ACC112 (cell line): ENCODE results near the gene CDH22.

Experiments used
- H2AFZ ChIP-seq: fragments of 200-600 bp; sonication (generic); one replicate; pipeline ENCODE4 v1.6.0; 2017; ENCODE audit warnings: antibody characterized with exemption, low read length; ENCODE audit not compliant: unreplicated experiment
- H3K27ac ChIP-seq: fragments of 200-600 bp; sonication (generic); 2 replicates; pipeline ENCODE4 v1.5.1; 2014; ENCODE audit warnings: low read depth, mild to moderate bottlenecking, antibody characterized with exemption, low read length, moderate library complexity
- H3K27me3 ChIP-seq: fragments of 200-600 bp; sonication (generic); 2 replicates; pipeline ENCODE4 v1.6.1; 2014; ENCODE audit warnings: mild to moderate bottlenecking, antibody characterized with exemption, low read length, moderate library complexity, mixed read lengths; ENCODE audit not compliant: insufficient read depth
- H3K36me3 ChIP-seq: fragments of 200-600 bp; sonication (generic); 2 replicates; pipeline ENCODE4 v1.6.1; 2016; ENCODE audit warnings: mild to moderate bottlenecking, antibody characterized with exemption, low read length, moderate library complexity, mixed read lengths; ENCODE audit not compliant: insufficient read depth
- H3K4me1 ChIP-seq: fragments of 200-600 bp; sonication (generic); one replicate; pipeline ENCODE4 v1.6.1; 2016; ENCODE audit warnings: low read length, mixed read lengths; ENCODE audit not compliant: insufficient read depth, unreplicated experiment, control insufficient read depth
- H3K4me3 ChIP-seq: fragments of 200-600 bp; sonication (generic); 2 replicates; pipeline ENCODE4 v1.5.1; 2014; ENCODE audit warnings: mild to moderate bottlenecking, low read depth, low read length
- H3K79me2 ChIP-seq: fragments of 200-600 bp; sonication (generic); one replicate; pipeline ENCODE4 v1.6.0; 2016; ENCODE audit warnings: low read length; ENCODE audit not compliant: control insufficient read depth, unreplicated experiment, insufficient read depth

Gene CDH22

DNA sequence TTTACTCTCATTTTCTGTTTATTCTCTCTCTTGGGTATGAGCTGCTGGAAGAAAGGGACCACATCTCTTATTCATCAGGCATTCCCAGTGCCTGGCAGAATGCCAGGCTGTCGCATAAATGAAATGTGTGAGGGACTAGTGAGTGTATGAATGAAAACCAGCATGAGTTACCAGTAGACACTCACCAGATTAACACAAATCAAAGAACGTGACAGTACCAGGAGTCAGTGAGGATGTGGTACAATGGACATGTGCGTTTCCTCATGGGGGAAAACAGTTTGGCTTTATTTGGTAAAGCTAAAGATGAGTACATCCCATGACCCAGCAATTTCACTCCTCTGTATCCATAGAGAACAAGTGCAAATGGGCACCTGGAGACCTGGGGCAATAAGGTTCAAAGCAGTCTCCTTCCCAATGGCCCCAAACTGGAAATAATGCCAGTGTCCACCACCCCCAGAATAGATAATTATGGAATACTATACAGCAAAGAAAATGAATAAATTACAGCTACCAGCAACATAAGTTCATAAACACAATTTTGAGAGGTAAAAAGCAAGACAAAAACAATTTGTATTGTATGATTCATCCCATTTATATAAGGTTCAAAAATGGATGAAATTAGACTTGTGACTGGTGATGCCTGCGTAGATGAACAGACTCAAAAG is 93.3 kb downstream of the CDH22 start:
- peaks cover 22% of the 10 kb centered on the region for H3K4me1 ChIP-seq
- H3K27ac ChIP-seq: no peak overlapping the region
- no peak overlapping the region for H3K4me3 ChIP-seq
- peaks cover 39% of the 10 kb centered on the region for H3K27me3 ChIP-seq
- no peaks in the 10 kb centered on the region for H3K79me2 ChIP-seq
- H2AFZ ChIP-seq: no peak overlapping the region
- no peaks in the 10 kb centered on the region for H3K36me3 ChIP-seq

DNA sequence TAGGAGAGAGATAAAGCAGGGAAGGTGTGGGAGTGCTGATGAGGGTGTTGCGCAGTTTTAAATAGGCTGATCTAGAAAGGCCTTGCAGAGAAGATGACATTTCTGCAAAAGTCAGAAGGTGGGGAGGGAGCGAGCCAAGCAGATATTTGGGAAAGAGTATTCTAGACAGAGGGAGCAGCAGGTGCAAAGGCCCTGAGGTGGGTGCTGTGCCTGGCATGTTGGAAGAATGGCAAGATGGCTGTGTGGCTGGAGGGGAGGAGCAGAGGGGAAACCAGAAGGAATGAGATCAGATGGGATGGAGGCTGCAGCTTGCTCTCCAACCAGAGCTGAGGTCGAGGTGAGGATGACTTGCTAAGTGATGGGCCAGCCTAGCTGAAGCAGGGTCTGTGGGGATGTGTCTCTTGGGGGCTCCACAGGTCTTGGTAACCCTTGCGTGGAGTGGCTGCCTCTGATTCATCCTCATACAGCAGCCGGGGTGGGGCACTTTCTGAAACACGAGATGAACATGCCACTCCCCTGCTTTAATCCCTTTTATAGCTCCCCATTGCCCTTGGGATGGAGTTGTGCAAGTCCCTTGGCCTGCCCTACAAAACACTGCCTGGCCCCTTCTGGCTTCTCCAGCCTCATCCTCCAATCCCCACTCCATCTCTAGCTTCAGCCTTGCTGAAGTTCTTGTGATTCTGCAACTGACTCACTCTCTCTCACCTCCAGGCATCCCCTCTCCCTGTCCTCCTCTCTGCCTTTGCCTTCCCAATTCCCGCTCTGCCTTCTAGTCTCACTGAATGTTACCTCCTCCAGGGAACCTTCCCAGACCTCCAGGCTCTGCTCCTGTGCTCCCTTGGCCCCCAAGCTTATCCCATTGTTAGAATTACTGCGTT is 94.1 kb downstream of the CDH22 start:
- Histone ChIP-seq H3K4me3 (no peak overlapping the region), H3K36me3 (no peaks in the 10 kb centered on the region), H3K4me1 (peaks cover 22% of the 10 kb centered on the region), H2AFZ (no peak overlapping the region), H3K79me2 (no peaks in the 10 kb centered on the region), H3K27ac (no peak overlapping the region), H3K27me3 (peaks cover 37% of the 10 kb centered on the region)

DNA sequence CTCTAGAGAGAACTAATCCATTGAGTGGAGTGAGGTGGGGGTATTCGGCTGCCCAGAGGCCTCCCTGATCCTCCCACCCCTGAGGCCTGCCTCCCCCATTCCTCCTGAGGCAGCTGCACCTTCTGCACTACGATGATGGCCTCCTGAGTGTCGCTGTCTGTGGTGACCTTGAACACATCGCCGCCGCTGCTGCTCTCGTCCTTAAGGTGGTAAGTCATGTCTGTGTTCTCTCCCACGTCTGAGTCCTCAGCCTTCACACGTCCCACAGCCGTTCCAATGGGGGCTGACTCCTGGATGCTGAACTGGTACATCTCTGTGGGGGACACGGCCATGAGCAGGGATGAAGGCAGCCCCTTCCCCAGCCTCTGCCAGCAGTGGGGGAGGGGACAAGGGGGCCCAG is 95.4 kb downstream of the CDH22 start:
- H3K4me1 ChIP-seq: peaks cover 24% of the 10 kb centered on the region
- no peaks in the 10 kb centered on the region for H3K79me2 ChIP-seq
- H3K36me3 ChIP-seq: no peaks in the 10 kb centered on the region
- H3K27me3 ChIP-seq: peaks cover 33% of the 10 kb centered on the region
- no peak overlapping the region for H3K27ac ChIP-seq
- H3K4me3 ChIP-seq: no peak overlapping the region
- H2AFZ ChIP-seq: no peak overlapping the region

DNA sequence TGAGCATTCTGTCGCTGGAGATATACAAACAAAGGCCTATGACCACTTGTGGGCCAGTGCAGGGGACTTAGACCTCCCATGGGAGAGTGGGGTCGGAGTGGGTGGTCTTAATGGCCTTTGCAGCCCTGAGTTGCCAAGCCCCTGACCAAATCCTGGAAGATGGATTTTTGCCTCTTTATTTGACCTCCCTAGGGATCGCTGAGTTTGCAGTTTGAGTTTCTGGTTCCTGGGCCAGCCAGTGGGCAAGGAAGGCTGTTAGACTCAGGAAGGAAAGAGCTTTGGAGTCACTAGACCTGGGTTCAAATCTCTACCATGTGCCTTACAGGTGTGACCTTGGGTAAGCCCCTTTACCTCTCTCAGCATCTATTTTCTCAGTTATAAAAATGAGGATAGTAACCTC is 96.0 kb downstream of the CDH22 start:
- Histone ChIP-seq H3K4me3 (no peak overlapping the region), H2AFZ (no peak overlapping the region), H3K27ac (no peak overlapping the region), H3K79me2 (no peaks in the 10 kb centered on the region), H3K36me3 (no peaks in the 10 kb centered on the region), H3K4me1 (peaks cover 30% of the 10 kb centered on the region), H3K27me3 (peaks cover 33% of the 10 kb centered on the region)

DNA sequence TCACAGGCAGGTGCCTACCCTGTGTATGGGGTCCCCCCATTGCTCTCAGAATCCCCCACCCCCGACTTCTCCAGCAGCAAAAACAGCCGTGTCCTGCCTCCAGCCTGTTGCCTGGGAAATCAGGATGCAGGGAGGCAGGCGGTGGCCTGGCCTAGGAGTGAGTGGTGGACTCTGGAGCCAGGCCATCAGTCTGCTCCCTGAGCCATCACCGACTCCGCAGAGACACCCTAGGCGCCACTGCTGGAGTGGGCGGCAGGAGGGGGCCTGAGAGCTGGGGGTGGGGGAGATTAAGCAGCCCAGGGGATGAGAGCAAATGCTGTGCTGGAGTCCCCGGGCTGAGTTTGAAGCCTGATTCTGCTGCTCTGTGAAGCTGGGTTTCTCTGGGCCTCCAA is 97.0 kb downstream of the CDH22 start:
- Histone ChIP-seq H3K79me2 (no peaks in the 10 kb centered on the region), H3K27me3 (peaks cover 33% of the 10 kb centered on the region), H3K36me3 (no peaks in the 10 kb centered on the region), H3K27ac (no peak overlapping the region), H3K4me1 (peaks cover 38% of the 10 kb centered on the region), H3K4me3 (no peak overlapping the region), H2AFZ (no peak overlapping the region)

DNA sequence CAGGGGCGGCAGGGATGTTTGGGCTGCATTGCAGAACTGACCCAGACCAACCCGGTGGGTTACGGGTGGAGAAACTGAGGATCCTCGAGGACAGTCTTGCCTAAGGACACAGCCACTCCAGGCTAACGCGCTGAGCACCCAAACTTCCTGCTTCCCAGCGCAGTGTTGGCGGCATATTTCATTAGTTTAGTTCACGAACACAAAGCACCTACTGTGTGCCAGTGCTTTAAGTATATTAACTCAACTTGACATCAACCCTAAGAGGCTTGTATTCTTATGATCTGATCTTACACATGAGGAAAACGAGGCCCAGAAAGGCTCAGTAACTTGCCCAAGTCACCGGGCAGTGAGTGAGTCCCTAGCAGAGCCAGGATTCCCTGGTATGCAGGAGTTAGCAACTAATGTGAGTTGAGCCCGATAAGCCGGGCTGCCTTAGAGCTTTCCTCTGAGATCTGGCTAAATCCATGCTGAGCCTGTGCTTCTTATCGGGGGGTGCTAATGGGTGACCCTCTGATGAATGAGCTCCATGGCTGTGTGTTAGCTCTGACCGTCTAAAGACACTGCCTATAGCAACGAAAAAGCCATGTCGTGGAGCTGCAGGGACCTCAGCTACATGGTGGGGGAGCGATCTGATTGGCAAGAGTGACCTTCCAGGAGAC is 97.5 kb downstream of the CDH22 start:
- Histone ChIP-seq H3K79me2 (no peaks in the 10 kb centered on the region), H3K27ac (no peak overlapping the region), H3K4me1 (peaks cover 37% of the 10 kb centered on the region), H3K36me3 (no peaks in the 10 kb centered on the region), H3K27me3 (peaks cover 33% of the 10 kb centered on the region), H2AFZ (no peak overlapping the region), H3K4me3 (no peak overlapping the region)

DNA sequence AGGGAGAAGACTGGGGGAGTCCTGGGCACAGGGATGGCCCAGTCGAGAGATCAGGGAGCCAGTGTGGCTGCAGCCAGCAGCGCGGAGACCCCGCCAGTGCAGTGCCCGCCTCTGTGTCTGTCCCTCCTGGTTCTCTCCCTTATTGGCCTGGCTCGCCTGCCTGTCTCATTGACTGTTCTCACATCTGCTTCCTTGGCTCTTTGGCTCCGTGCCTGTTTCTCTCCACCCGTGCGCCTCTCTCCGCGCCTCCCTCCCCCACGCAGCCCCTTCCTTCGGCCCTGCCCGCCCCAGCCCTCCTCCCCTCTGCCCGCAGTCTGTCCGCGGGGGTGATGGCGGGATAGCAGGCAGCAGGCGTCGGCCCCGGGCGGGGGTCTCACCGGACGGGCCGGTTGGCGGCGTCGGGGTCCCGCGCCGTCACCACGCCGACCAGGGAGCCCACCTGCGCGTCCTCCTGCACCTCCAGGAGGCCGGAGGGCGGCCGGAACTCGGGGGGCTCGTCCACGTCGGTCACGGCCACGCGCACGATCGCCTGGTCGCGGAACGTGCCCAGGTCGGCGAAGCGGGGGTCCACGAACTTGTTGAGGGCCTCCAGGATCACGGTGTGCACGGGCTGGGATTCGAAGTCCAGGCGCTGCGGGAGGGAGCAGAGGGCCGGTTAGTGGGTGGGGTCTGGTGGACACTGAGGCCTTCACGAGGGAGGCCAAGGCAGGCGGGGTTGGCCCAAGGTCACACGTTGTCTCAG is 98.2 kb downstream of the CDH22 start:
- Histone ChIP-seq H3K4me3 (no peak overlapping the region), H3K79me2 (no peaks in the 10 kb centered on the region), H3K4me1 (peaks cover 35% of the 10 kb centered on the region), H3K27me3 (peaks cover 33% of the 10 kb centered on the region), H3K27ac (no peak overlapping the region), H2AFZ (no peak overlapping the region), H3K36me3 (no peaks in the 10 kb centered on the region)

DNA sequence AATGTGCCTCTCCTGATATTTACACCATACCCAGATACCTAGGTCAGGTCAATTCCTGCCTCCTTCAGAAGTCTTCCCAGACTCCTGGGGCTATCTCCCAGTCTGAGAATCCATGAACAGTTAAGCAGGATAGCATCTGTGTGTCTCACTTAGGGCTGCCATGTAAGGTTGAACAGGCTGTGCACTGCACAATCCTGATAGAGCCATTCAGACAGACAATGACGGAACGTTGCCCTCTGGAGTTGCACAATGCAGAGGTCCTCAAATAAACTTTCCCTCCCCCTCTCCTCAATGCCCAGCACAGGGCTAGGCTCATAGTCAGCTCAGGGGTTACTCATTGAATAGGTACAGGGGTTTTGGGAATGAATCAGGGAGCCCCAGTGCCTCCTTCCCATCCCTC is 100.5 kb downstream of the CDH22 start:
- H3K27me3 ChIP-seq: peaks cover 52% of the 10 kb centered on the region
- no peak overlapping the region for H3K27ac ChIP-seq
- peaks cover 27% of the 10 kb centered on the region for H3K4me1 ChIP-seq
- no peaks in the 10 kb centered on the region for H3K79me2 ChIP-seq
- no peaks in the 10 kb centered on the region for H3K36me3 ChIP-seq
- H2AFZ ChIP-seq: no peak overlapping the region
- no peak overlapping the region for H3K4me3 ChIP-seq

DNA sequence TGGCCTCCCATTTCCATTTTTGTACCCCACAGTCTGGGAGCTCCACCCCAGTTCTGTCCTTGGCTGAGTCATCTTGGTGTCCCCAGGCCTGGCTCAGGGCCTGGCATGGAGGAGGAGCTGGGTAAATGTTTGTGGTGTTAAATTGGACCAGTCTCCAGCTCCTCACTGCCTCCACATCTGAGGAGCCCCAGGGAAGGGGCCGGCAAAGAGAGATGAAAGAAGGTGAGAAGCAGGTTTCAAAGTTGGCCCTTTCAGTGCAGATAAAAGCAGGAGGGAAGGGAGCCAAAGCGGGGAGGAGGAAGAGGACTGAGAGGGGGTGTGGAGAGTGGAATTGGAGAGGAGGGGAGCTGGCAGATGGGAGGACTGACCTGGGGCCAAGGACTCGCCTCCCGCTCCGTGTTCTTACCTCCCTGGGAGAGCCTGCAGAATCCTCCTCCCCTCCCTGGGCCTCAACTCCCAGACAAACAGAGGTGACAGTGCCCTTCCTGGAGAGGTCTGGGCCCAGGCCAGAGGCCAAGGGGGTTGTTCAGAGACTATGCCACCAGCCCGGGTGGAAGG is 101.2 kb downstream of the CDH22 start:
- H3K79me2 ChIP-seq: no peaks in the 10 kb centered on the region
- peaks cover 46% of the 10 kb centered on the region for H3K27me3 ChIP-seq
- peaks cover 27% of the 10 kb centered on the region for H3K4me1 ChIP-seq
- H2AFZ ChIP-seq: no peak overlapping the region
- H3K4me3 ChIP-seq: no peak overlapping the region
- H3K27ac ChIP-seq: no peak overlapping the region
- H3K36me3 ChIP-seq: no peaks in the 10 kb centered on the region

DNA sequence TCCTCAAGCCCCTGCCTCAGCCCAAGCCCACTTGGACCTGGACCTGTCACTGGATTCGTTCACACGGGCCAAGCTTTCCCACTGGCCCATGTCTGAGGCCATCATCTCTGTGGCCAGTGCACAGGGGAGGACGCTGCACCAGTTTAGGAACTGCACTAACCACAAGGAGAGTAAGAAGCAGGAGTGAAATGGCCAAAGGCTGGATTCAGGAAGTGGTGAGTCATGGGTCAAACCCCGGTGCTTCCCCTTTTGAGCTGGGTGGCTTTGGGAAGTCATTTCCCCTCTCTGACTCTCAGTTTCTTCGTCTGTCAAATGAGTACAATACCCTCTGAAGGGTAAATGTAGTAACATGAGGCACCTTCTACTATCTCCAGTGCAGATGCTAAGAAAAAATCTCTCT is 102.3 kb downstream of the CDH22 start:
- no peak overlapping the region for H2AFZ ChIP-seq
- H3K79me2 ChIP-seq: no peaks in the 10 kb centered on the region
- peaks cover 27% of the 10 kb centered on the region for H3K4me1 ChIP-seq
- no peaks in the 10 kb centered on the region for H3K36me3 ChIP-seq
- peaks cover 46% of the 10 kb centered on the region for H3K27me3 ChIP-seq
- H3K27ac ChIP-seq: no peak overlapping the region
- no peak overlapping the region for H3K4me3 ChIP-seq
